ENCODE measurements around the gene MRPS18B.
"Not testable (repeated sequence)": the region's sequence is repeated elsewhere in the genome, so short reads cannot be mapped to it uniquely, and the experiment has no call there.

The MRPS18B gene

GRCh38 chr6:30644769-30645168, 27.1 kb downstream of the MRPS18B start:
- DNase-seq, result no peak

GRCh38 chr6:30645989-30646388, 28.3 kb downstream of the MRPS18B start:
- peak; percentile 20 for DNase-seq

GRCh38 chr6:30646450-30647241, 29.0 kb downstream of the MRPS18B start, which contains the start of gene C6orf136:
C6orf136 (plus strand) TSS chr6:30647133; CDS start chr6:30647232, 99 bp downstream.
- DNase-seq, result peak; percentile 94

GRCh38 chr6:30647242-30648116, 29.8 kb downstream of the MRPS18B start:
- peak; percentile 87 for DNase-seq

- DNase-seq, result no peak
Measured at GRCh38 chr6:30651143-30651542, 33.5 kb downstream of the MRPS18B start.

GRCh38 chr6:30654798-30655742, 37.4 kb downstream of the MRPS18B start:
- no peak for DNase-seq

- no peak for DNase-seq
Measured at GRCh38 chr6:30655743-30656094, 38.1 kb downstream of the MRPS18B start.

- DNase-seq, result no peak
Measured at GRCh38 chr6:30656513-30656912, 38.9 kb downstream of the MRPS18B start.

GRCh38 chr6:30657454-30657853, 39.8 kb downstream of the MRPS18B start:
- DNase-seq, result no peak

- DNase-seq, result not testable (repeated sequence)
Measured at GRCh38 chr6:30657922-30658321, 40.3 kb downstream of the MRPS18B start.

- no peak for DNase-seq
Measured at GRCh38 chr6:30664994-30665767, 47.5 kb downstream of the MRPS18B start.

- DNase-seq, result not testable (repeated sequence)
Measured at GRCh38 chr6:30666300-30666699, 48.7 kb downstream of the MRPS18B start.

- no peak for DNase-seq
Measured at GRCh38 chr6:30670760-30671527, 53.3 kb downstream of the MRPS18B start.

GRCh38 chr6:30672445-30673253, 55.0 kb downstream of the MRPS18B start, which contains the start of gene DHX16:
DHX16 (minus strand) TSS chr6:30673006; CDS start chr6:30672841, 165 bp downstream.
- peak; percentile 97 for DNase-seq

All from NCI-H510A treated with DMSO at 0.1 percent for 48 hours (cell line).